H1 (cell line): ENCODE results near the gene KRT12. TPM values are rescaled to one million over a fixed set of nuclear protein-coding genes. Genes with fewer than 3 reads are reported as not detected.

Experiments used
- BACH1 ChIP-seq: IDR thresholded peaks from 2 replicates; pipeline ENCODE4 v1.6.1; 2012; ENCODE audit warnings: low read length, improper control_type of control experiment
- CHD1 ChIP-seq: IDR thresholded peaks from 2 replicates; pipeline ENCODE4 v1.6.1; 2012; ENCODE audit warnings: low read depth, low read length, improper control_type of control experiment
- CTBP2 ChIP-seq: IDR thresholded peaks from 2 replicates; pipeline ENCODE4 v1.7.0; 2011; ENCODE audit warnings: borderline replicate concordance, mild to moderate bottlenecking, moderate library complexity, mixed read lengths, low read length; ENCODE audit not compliant: insufficient read depth, insufficient read length
- EGR1 ChIP-seq: IDR thresholded peaks from 2 replicates; pipeline ENCODE4 v1.6.1; 2011; ENCODE audit warnings: low read depth, low read length, borderline replicate concordance
- NRF1 ChIP-seq: IDR thresholded peaks from 2 replicates; pipeline ENCODE4 v1.6.1; 2011; ENCODE audit warnings: mild to moderate bottlenecking, low read depth, low read length, improper control_type of control experiment
- SAP30 ChIP-seq: fragments of 300-600 bp; sonication (generic); IDR thresholded peaks from 2 replicates; pipeline ENCODE4 v1.7.1; 2012; ENCODE audit warnings: low read length, moderate library complexity, mild to moderate bottlenecking, inconsistent platforms; ENCODE audit not compliant: insufficient read depth, insufficient replicate concordance
- SUZ12 ChIP-seq: fragments of 200-600 bp; sonication (generic); IDR thresholded peaks from 2 replicates; pipeline ENCODE4 v1.6.1; 2012; ENCODE audit warnings: mild to moderate bottlenecking, inconsistent platforms, low read length, moderate library complexity, mixed read lengths
- polyA plus RNA-seq, 7 experiments: library from polyadenylated mRNA; depleted of rRNA in 3 of 7; stranded (reverse) in 5 of 7; unstranded in 2 of 7; fragments of >200 nt in 5 of 7; fragments of 200-250 nt in 2 of 7; gene quantifications; 1 replicate in 5 of 7; 2 replicates in 1 of 7; 4 replicates in 1 of 7; pipeline versions ENCODE4 v1.2.1 to v1.2.3, GENCODE V29; 2011 to 2013; ENCODE audit warnings: missing spikeins in 2 of 7, mixed read lengths in 2 of 7
- total RNA-seq: library from RNA; stranded (reverse); fragmentation: NEBNext Ultra II Directional; extraction: Animal tissue kit (Norgen Biotek cat#: 25700); gene quantifications from 2 replicates; pipeline ENCODE4 v1.2.1, GENCODE V29; 2021

The KRT12 gene
- total and polyA plus RNA-seq, 2 of the 8 experiments (the other 6 are each of a cell fraction or from before 2014, with no cell fraction given), result not detected

- TF ChIP-seq BACH1 (no peak), NRF1 (no peak), SAP30 (no peak), CTBP2 (no peak), CHD1 (no peak), SUZ12 (no peak), EGR1 (no peak)
Observed at GRCh38 chr17:40886090-40886489, 19.1 kb upstream of the KRT12 start (continued).
